Stimulated activated CD8-positive, alpha-beta memory T cell treated with anti-CD3 and anti-CD28 coated beads, Interleukin-7, amount 100 ng/mL, for 4 hours (primary cell): ENCODE results near the gene TNFSF15.

Experiments
- DNase-seq, 2 donors: peaks; one replicate each; pipeline ENCODE4 v3.0.0-alpha.2; 2020; ENCODE audit warnings: low read depth in 2 of 2

The TNFSF15 gene

GRCh38 chr9:114789006-114789405 lies 16.8 kb downstream of the TNFSF15 start:
- DNase-seq = no peak

GRCh38 chr9:114787781-114788498 lies 17.9 kb downstream of the TNFSF15 start:
- DNase-seq = no peak

DNA sequence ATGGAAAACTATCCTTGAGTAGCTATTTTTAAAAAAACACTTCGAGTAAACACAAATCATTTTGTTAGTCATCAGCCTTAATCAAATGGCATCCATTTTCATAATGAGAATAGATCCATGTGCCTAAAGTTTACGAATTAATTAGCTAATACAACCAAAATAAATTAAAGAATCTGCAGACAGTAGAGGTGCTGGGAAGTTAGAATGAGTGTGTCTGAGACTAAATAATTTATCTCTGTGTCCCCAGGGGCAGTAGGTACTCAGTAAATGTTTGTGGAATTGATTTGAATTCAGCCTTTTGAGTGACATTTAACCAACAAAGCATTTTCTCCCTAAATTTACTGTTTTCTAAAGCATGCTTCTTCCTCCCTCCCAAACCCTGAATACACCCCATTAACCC lies 18.6 kb downstream of the TNFSF15 start:
- no peak for DNase-seq

GRCh38 chr9:114785866-114786650 lies 19.8 kb downstream of the TNFSF15 start:
- DNase-seq = no peak

- DNase-seq = no peak
Measured at GRCh38 chr9:114784721-114785279, 21.0 kb downstream of the TNFSF15 start.

DNA sequence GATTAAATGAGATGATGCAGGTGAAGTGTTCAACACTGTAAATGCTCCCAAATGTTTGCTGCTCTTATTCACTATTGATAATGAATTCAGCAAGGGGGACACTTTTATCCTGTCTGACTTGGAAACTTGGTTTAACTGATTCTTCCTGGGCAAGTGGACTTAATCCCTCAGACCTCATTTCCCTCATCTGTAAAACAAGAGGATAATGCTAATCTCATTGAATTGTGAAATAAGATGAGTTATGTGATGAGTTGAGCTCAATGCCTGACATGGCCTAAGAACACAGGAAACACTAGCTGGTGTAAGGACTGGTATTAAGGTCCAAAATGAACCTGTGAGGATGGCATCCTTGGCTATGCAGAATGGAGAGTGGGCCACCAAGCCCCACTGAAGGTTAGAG lies 23.3 kb downstream of the TNFSF15 start:
- DNase-seq = no peak

GRCh38 chr9:114779352-114779845 lies 26.4 kb downstream of the TNFSF15 start:
- no peak for DNase-seq

GRCh38 chr9:114777821-114778609 lies 27.8 kb downstream of the TNFSF15 start:
- peak; percentile 21 to 43 for DNase-seq

DNA sequence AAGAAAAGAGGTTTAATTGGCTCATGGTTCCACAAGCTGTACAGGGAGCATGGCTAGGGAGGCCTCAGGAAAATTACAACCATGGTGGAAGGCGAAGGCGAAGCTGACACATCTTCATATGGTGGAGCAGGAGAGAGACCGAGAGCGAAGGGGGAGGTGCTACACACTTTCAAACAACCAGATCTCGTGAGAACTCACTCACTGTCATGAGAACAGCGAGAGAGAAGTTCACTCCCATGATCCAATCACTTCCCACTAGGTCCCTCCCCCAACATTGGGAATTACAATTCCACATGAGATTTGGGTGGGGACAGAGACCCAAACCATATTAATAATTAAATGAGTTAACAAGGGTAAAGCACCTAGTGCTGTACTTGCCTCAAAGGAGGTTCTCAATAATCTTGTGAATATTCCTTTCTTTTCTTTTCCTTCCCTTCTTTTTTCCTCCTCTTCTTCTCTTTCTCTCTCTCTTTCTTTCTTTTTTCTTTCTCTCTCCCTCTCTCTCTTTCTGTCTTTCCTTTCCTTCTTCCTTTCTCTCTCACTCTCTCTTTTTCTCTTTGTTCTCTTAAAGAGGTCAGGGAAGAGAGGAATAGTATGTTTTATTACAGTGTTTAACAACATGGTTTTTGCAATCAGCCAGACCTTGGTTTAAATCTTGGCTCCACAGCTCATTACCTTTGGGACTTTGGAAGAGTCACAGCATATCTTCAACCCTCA lies 29.0 kb downstream of the TNFSF15 start:
- DNase-seq = no peak

- DNase-seq = no peak
Measured at GRCh38 chr9:114775981-114776380, 29.9 kb downstream of the TNFSF15 start.

GRCh38 chr9:114775121-114775520 lies 30.7 kb downstream of the TNFSF15 start:
- DNase-seq = no peak

GRCh38 chr9:114774524-114774923 lies 31.3 kb downstream of the TNFSF15 start:
- no peak for DNase-seq

GRCh38 chr9:114771889-114772288 lies 34.0 kb downstream of the TNFSF15 start:
- no peak for DNase-seq

GRCh38 chr9:114770991-114771390 lies 34.8 kb downstream of the TNFSF15 start:
- DNase-seq = no peak

DNA sequence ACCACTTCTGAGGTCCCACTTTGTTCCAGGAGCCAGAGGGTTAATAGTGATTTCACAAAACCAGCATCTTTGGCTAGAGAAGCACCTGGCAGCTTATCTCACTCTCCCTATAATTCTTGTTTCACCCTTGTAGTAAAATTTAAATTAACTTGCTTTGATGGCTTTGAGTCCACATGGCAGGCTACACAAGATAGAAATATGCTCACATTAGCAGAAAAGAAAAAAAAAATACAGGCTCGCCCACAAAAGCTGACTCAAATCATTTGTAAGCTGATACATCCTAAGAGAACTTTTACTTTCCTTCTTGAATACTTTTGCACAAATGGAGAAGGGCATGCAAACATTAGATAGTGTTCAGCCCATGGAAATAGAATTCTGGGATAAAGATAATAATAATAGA lies 36.2 kb downstream of the TNFSF15 start:
- no peak for DNase-seq

- DNase-seq = no peak
Measured at GRCh38 chr9:114763220-114763619, 42.6 kb downstream of the TNFSF15 start.

GRCh38 chr9:114761523-114761922 lies 44.3 kb downstream of the TNFSF15 start:
- no peak for DNase-seq

DNA sequence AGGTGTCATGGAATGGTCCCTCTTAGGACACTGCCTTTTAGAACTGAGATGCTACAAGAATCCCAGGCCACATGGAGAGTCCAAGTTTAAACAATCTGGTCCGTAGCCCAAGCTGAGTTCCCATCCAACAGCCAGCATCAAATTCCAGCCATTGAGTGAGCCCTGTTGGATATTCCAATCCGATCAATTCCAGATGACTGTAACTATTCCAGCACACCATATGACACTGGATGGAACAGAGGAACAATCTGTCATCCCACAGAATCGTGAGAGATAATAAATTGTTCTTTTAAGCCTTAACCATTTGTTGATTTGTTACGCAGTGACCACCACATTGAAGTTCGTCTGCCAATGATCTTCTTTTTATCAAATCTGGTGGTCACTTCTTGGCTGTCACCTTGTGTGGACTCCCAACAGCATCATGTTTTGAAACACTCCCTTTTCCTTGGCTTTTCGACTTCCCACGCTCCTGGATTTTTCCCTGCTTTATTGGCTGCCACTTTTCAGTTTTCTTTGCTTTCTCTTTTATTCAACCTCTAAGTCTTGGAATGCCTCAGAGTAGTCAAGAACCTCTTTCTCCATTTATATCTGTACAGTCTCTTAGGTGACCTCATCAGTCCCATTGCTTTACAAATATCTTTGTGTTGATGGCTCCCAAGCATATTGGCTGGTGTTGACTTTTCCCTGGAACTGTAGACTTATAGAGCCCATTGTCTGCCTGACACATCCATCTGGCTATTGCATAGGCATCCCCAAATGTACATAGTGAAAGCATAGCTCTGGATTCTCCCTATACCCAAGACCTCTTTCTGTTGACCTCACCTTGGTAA lies 46.1 kb downstream of the TNFSF15 start:
- DNase-seq = no peak

GRCh38 chr9:114757984-114758383 lies 47.9 kb downstream of the TNFSF15 start:
- DNase-seq = no peak

DNA sequence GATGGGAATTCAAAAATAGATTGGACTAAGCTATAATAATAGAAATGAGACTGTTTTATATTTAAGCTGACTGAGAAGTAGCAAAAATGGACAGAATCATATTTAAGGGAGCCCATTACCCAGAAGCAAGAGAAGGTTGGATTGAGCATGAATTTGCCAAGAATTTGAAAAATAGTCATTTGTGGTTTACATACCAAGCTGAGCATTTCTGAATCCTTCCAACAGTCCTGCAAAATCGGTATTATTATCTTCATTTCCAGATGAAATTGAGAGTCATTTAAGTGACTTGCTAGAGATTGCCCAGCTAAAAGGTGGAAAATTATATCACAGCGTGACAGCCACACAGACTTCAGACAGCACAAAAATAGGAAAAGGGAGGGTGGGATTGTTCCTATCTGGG lies 48.4 kb downstream of the TNFSF15 start:
- no peak for DNase-seq
